Activated naive CD8-positive, alpha-beta T cell treated with anti-CD3 and anti-CD28 coated beads, Interleukin-2, amount 10 ng/mL, durations not matched to agents 7 days and 5 days (primary cell): ENCODE data around the gene ATP5PB. TPM values are rescaled to one million over a fixed set of nuclear protein-coding genes. Genes with fewer than 3 reads are reported as not detected.
A peak's percentile ranks its signal among the peaks of the same experiment; 100 is the strongest.

Experiments
- ATAC-seq: fragments of 150-1000 bp; cut with Tn5 transposase; one replicate; pipeline ENCODE4 v1.10.0; 2021; ENCODE audit warnings: low read depth, moderate library complexity
- POLR2A ChIA-PET: fragments of 350-600 bp; sonication (Branson Sonifier 250); formaldehyde crosslinking; loops from one replicate; lab custom pipeline; 2021; ENCODE audit warnings: antibody characterized with exemption; lab: Charles Lee
- DNase-seq: peaks from one replicate; pipeline ENCODE4 v3.0.0; 2021
- H3K27ac Mint-ChIP-seq: one replicate; pipeline ENCODE4 v1.8.0; 2022; ENCODE audit warnings: mild to moderate bottlenecking, mixed read lengths
- H3K27me3 Mint-ChIP-seq: one replicate; pipeline ENCODE4 v1.8.0; 2022; ENCODE audit warnings: mild to moderate bottlenecking, moderate library complexity, mixed read lengths
- H3K36me3 Mint-ChIP-seq: one replicate; pipeline ENCODE4 v1.8.0; 2021; ENCODE audit warnings: mild to moderate bottlenecking, mixed read lengths
- H3K4me1 Mint-ChIP-seq: one replicate; pipeline ENCODE4 v1.8.0; 2021; ENCODE audit warnings: mixed read lengths
- H3K4me3 Mint-ChIP-seq: one replicate; pipeline ENCODE4 v1.8.0; 2022; ENCODE audit warnings: mild to moderate bottlenecking, moderate library complexity, mixed read lengths
- H3K9me3 Mint-ChIP-seq: one replicate; pipeline ENCODE4 v1.8.0; 2021; ENCODE audit warnings: mixed read lengths
- total RNA-seq, 2 experiments: library from RNA; stranded (reverse); gene quantifications; one replicate each; pipeline ENCODE4 v1.2.3, GENCODE V29; 2021

Gene ATP5PB
- total RNA-seq, 2 experiments from 2014 or later = 259 to 260 TPM

DNA sequence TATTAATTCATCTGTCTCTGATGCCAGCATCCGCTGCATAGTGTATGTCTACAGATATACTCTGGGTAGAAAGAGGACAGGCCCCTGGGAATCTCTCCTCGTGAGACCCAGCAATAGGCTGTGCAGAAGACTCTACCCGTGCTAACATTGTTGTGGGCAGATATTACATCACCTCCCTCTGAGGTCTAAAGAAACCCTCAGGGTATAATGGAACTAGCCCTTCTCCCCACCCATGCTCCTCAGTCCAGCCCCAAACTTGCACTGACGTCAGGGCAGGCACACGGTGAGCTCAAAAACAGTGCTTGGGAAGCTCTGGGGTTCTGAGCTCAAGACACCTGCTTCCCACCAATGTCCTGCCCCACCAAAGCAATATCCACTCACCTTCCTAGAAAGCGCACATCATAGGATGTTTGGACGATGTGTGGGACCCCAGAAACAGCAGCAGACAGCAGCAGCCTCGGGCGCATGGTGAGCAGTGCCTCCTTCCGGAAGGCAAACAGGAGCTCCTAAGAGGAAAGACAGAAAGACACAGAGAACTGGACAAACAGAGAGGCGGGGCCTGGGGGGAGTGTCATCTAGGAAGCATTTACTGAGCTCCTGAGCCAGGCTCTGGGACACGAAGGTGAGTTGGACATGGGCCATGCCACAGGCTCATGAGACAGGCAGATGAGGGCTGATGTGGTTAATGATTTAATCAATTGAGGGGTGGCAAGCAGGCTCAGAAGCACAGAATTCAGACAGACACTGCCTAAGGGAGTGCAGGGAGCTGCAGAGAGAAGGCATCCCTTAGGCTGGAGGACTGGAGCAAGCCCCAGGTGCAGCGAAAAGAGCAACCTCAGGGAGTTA is 26.5 kb upstream of the ATP5PB start:
- Mint-ChIP-seq H3K27ac (no peak overlapping the region), H3K27me3 (peaks cover 16% of the 10 kb centered on the region), H3K36me3 (peaks cover 2% of the 10 kb centered on the region), H3K9me3 (no peaks in the 10 kb centered on the region), H3K4me3 (no peak overlapping the region), H3K4me1 (peaks cover 5% of the 10 kb centered on the region)
- ATAC-seq (no peak), DNase-seq (no peak)
- POLR2A ChIA-PET = no interaction called here

DNA sequence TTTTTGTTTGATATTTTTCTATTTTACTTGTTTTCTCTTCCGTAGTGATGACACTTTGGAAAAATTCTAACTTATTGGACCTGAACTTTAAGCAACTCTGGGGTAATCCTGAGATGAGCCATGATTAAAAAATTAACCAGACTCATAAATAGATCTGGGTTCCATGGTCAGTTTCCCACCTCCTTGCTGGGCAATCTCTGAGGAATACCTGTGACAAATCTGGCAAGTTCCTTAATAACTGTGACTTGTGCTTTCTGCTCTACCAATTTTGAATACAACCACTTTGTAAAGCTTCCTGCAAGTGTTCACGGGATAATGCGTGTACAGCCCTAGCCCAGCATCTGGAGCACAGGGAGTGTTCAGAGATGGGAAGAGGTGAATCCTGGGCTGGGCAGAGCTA is 25.0 kb upstream of the ATP5PB start:
- peaks cover 3% of the 10 kb centered on the region for H3K4me1 Mint-ChIP-seq
- H3K9me3 Mint-ChIP-seq = no peaks in the 10 kb centered on the region
- no peak for DNase-seq
- POLR2A ChIA-PET = interaction anchor here (0.5 kb wide), 1 partner anchor 1440 kb away, joined by 3 read pairs; no protein-coding TSS in a partner anchor
- no peak for ATAC-seq
- H3K27ac Mint-ChIP-seq = no peak overlapping the region
- no peaks in the 10 kb centered on the region for H3K36me3 Mint-ChIP-seq
- no peak overlapping the region for H3K4me3 Mint-ChIP-seq
- H3K27me3 Mint-ChIP-seq = peaks cover 14% of the 10 kb centered on the region

DNA sequence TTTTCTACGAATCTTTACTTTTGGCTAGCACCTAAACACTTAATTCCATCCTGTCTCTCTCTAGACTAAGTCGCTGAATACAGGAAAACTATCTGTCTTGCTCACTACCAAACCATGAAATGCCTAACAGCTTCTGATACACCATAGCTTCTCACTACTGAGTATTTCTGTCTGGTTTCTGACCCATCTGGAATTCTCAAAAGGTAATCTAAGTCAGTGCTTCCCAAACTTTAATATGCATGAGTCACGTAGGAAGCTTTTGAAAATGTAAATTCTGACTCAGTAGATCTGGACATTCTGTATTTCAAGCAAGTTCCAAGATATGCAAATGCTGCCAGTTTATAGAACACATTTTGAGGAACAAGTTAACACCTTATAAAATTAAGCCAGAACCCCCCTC is 12.5 kb upstream of the ATP5PB start:
- no peak overlapping the region for H3K4me3 Mint-ChIP-seq
- POLR2A ChIA-PET = no interaction called here
- DNase-seq = no peak
- H3K27me3 Mint-ChIP-seq = no peaks in the 10 kb centered on the region
- H3K4me1 Mint-ChIP-seq = peaks cover 5% of the 10 kb centered on the region
- no peak for ATAC-seq
- no peaks in the 10 kb centered on the region for H3K9me3 Mint-ChIP-seq
- no peak overlapping the region for H3K27ac Mint-ChIP-seq
- peaks cover 28% of the 10 kb centered on the region for H3K36me3 Mint-ChIP-seq

- H3K36me3 Mint-ChIP-seq = peaks cover 34% of the 10 kb centered on the region
- no peaks in the 10 kb centered on the region for H3K9me3 Mint-ChIP-seq
- no peaks in the 10 kb centered on the region for H3K27me3 Mint-ChIP-seq
- POLR2A ChIA-PET = interaction anchor here (1.0 to 1.3 kb wide), 2 partner anchors 31 to 246 kb away, joined by 3 to 4 read pairs; no protein-coding TSS in a partner anchor
- no peak overlapping the region for H3K4me3 Mint-ChIP-seq
- no peak for DNase-seq
- peaks cover 11% of the 10 kb centered on the region for H3K4me1 Mint-ChIP-seq
- peak overlapping the region; percentile 47 for H3K27ac Mint-ChIP-seq
- ATAC-seq = no peak
These were observed 9.6 kb upstream of the ATP5PB start for GRCh38 chr1:111439461-111440351.

- H3K27me3 Mint-ChIP-seq = no peaks in the 10 kb centered on the region
- H3K27ac Mint-ChIP-seq = peak overlapping the region; percentile 31
- peaks cover 40% of the 10 kb centered on the region for H3K36me3 Mint-ChIP-seq
- ATAC-seq = peak; percentile 89
- no peaks in the 10 kb centered on the region for H3K9me3 Mint-ChIP-seq
- no peak overlapping the region for H3K4me3 Mint-ChIP-seq
- H3K4me1 Mint-ChIP-seq = peaks cover 23% of the 10 kb centered on the region
- POLR2A ChIA-PET = no interaction called here
- peak; percentile 71 for DNase-seq
These were observed 7.6 kb upstream of the ATP5PB start for GRCh38 chr1:111441573-111442192.

- ATAC-seq (no peak), DNase-seq (no peak)
- Mint-ChIP-seq H3K36me3 (peaks cover 40% of the 10 kb centered on the region), H3K27me3 (no peaks in the 10 kb centered on the region), H3K9me3 (no peaks in the 10 kb centered on the region), H3K4me3 (no peak overlapping the region), H3K4me1 (peaks cover 30% of the 10 kb centered on the region), H3K27ac (peak overlapping the region; percentile 31)
- POLR2A ChIA-PET = no interaction called here
These were observed 6.8 kb upstream of the ATP5PB start for GRCh38 chr1:111442457-111442856.

DNA sequence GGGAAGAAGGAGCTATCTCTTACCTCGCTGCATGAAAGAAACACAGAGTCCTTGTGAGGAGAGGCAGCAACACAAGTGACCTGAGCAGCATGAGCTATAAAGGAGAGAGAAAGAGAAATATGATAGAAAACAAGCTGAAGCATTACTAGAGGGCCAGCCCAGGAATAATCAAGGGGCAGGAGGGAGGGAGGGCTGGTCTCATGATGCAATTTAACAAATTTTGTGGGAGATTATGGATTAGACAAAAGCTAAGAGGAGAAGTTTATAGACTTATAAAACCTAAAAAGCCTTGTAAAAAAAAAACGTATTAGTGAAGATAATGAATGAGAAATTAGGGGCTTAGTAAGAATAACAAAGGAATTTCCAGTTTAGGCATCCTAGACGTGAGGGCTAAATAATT is 5.2 kb upstream of the ATP5PB start:
- H3K27ac Mint-ChIP-seq = peak overlapping the region; percentile 4
- peaks cover 39% of the 10 kb centered on the region for H3K4me1 Mint-ChIP-seq
- no peak overlapping the region for H3K4me3 Mint-ChIP-seq
- H3K27me3 Mint-ChIP-seq = no peaks in the 10 kb centered on the region
- POLR2A ChIA-PET = no interaction called here
- no peak for DNase-seq
- H3K9me3 Mint-ChIP-seq = no peaks in the 10 kb centered on the region
- peaks cover 32% of the 10 kb centered on the region for H3K36me3 Mint-ChIP-seq
- no peak for ATAC-seq

DNA sequence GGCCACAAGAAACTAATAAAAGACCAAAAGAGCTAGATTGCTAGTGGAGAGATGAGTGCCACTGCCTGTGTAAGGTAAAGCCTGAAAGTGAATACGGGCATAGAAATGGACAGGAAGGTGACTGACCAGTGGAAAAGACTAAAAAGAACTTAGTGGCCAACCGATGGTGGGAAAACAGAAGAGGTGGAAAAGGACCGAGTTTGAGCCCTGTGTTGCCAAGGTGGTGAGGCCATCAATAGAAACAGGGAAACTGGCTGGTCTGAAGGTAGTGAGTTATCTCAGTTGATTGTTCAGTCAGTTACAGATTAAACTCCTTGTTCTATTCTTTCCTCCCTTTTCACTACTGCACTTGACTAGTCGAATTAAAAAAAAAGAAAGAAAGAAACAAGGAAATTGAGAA is 2.7 kb upstream of the ATP5PB start:
- no peaks in the 10 kb centered on the region for H3K27me3 Mint-ChIP-seq
- POLR2A ChIA-PET = interaction anchor here (2.8 to 5.8 kb wide), 2 partner anchors 28 to 247 kb away, joined by 14 to 80 read pairs; partner anchors contain the start of genes C1orf162 and DENND2D
- H3K27ac Mint-ChIP-seq = peak overlapping the region; percentile 46
- H3K9me3 Mint-ChIP-seq = no peaks in the 10 kb centered on the region
- peaks cover 33% of the 10 kb centered on the region for H3K36me3 Mint-ChIP-seq
- peak overlapping the region; percentile 99 for H3K4me3 Mint-ChIP-seq
- ATAC-seq = no peak
- no peak for DNase-seq
- peaks cover 49% of the 10 kb centered on the region for H3K4me1 Mint-ChIP-seq

DNA sequence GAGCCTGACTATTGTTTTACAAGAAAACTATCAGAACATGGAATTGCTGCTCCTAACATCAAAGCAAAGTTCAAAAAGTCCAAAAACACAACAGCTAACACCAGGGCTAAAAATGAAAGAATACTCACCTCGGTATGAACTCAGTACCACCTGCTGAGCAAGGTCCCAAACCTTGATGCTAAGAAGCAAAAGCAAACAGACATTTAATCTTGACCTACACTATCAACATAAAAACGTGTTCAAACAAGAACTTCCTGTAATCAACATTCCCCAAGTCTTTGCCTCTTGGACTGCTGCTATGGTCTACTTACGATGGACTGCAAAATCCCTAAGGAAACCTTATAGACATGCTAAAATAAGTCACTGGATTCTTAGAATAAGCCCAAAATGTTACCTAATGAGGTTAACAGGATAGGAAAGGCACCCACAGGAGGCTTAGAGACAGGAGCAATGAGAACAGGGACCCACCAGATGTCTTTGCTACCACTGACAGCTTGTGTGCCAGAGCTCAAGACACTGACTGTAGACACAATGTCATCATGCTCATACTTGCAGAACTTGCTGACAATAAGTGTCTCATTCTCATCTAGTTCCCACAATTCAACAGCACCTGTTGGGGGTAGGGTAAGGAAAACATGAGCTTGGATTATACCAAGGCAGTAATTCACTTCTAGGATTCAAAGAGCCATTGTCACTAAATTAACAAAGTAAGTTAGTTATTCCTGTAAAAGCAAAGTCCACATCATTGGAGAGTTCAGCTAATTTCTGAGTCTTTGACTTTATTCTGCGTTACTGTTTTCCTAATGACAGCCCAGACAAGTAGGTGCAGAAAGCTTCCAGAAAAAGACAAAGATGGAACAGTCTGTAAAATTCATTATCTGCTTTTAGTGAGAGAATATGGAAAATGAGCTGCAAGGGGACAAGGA is 2.0 kb upstream of the ATP5PB start:
- no peak for DNase-seq
- peak overlapping the region; percentile 99 for H3K4me3 Mint-ChIP-seq
- no peak for ATAC-seq
- no peaks in the 10 kb centered on the region for H3K9me3 Mint-ChIP-seq
- peaks cover 34% of the 10 kb centered on the region for H3K36me3 Mint-ChIP-seq
- POLR2A ChIA-PET = interaction anchor here (1.7 to 5.8 kb wide), 6 partner anchors 9 to 307 kb away, joined by 4 to 80 read pairs (median 11); partner anchors contain the start of genes C1orf162, CEPT1, DENND2D and DRAM2
- H3K4me1 Mint-ChIP-seq = peaks cover 53% of the 10 kb centered on the region
- H3K27me3 Mint-ChIP-seq = no peaks in the 10 kb centered on the region
- peak overlapping the region; percentile 94 for H3K27ac Mint-ChIP-seq

DNA sequence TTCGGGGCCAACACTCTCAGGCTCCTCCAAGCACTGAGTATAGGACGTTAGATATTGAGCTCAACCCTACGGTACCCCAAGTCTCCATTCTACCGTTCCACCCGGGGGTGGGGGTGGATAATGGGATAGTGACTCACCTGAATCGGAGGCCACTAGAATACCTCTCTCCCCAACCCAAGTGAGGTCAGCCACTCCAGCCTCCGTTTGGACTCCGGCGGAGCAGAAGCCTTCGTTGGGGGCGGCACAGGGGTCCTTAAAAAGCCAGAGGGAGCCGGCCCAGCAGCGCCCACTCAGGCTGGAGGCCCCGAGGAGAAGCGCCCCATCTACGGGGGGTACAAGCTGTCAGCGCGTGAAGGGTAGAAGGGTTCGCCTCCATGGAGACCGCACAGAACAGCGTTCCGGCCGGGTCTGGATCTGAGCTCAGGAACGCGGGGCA is 764 bp upstream of the ATP5PB start:
- H3K27me3 Mint-ChIP-seq = no peaks in the 10 kb centered on the region
- H3K4me1 Mint-ChIP-seq = peaks cover 60% of the 10 kb centered on the region
- H3K27ac Mint-ChIP-seq = peak overlapping the region; percentile 94
- H3K4me3 Mint-ChIP-seq = peak overlapping the region; percentile 99
- DNase-seq (no peak), ATAC-seq (peak; percentile 48)
- no peaks in the 10 kb centered on the region for H3K9me3 Mint-ChIP-seq
- POLR2A ChIA-PET = interaction anchor here (0.6 to 5.8 kb wide), 11 partner anchors 11 to 309 kb away, joined by 3 to 80 read pairs (median 6); partner anchors contain the start of genes C1orf162, CEPT1, DENND2D and DRAM2
- H3K36me3 Mint-ChIP-seq = peaks cover 36% of the 10 kb centered on the region

- ATAC-seq = no peak
- H3K9me3 Mint-ChIP-seq = no peaks in the 10 kb centered on the region
- H3K27ac Mint-ChIP-seq = peak overlapping the region; percentile 94
- POLR2A ChIA-PET = interaction anchor here (1.4 to 5.8 kb wide), 5 partner anchors 25 to 305 kb away, joined by 3 to 80 read pairs (median 14); partner anchors contain the start of genes C1orf162 and DENND2D
- H3K36me3 Mint-ChIP-seq = peaks cover 38% of the 10 kb centered on the region
- H3K4me1 Mint-ChIP-seq = peaks cover 62% of the 10 kb centered on the region
- no peak for DNase-seq
- H3K4me3 Mint-ChIP-seq = peak overlapping the region; percentile 99
- no peaks in the 10 kb centered on the region for H3K27me3 Mint-ChIP-seq
These were observed 396 bp downstream of the ATP5PB start for GRCh38 chr1:111449703-111450017.

DNA sequence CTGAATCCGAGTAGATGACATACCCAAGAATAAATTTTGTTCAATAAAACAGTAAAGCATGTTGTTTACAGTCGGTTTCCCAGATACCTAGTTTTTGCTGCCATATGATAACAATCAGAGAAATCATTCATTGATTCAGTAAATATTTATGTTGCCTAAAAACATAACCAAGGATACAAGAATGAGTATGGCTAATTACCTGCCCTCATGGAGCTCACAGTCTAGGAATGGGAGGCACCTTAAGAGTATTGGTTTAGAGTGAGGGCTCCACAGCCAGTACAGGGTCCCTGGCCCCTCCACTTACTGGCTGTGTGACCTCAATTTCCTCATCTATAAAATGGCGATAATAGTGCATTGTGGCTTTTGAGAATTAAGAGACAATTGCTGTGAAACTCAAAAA is 921 bp downstream of the ATP5PB start:
- ATAC-seq = no peak
- Mint-ChIP-seq H3K4me3 (peak overlapping the region; percentile 99), H3K27ac (peak overlapping the region; percentile 94), H3K4me1 (peaks cover 65% of the 10 kb centered on the region), H3K27me3 (no peaks in the 10 kb centered on the region), H3K9me3 (no peaks in the 10 kb centered on the region), H3K36me3 (peaks cover 42% of the 10 kb centered on the region)
- POLR2A ChIA-PET = interaction anchor here (1.4 to 5.8 kb wide), 3 partner anchors 24 to 58 kb away, joined by 3 to 80 read pairs (median 19); partner anchors contain the start of gene C1orf162
- no peak for DNase-seq
